DND-41 (cell line): ENCODE results near the gene LCN1.

Experiments used
- ATAC-seq: fragments of 200-7000 bp; cut with Tn5 transposase; 3 replicates; pipeline ENCODE4 v1.9.1; 2021; ENCODE audit warnings: low read depth; ENCODE audit not compliant: insufficient read depth
- DNase-seq: peaks from one replicate; pipeline ENCODE4 v3.0.0-alpha.2; 2020
- H2AFZ ChIP-seq: 2 replicates; pipeline ENCODE4 v1.6.0; 2012; ENCODE audit warnings: low read depth, low read length
- H3K27ac ChIP-seq: 2 replicates; pipeline ENCODE4 v1.5.1; 2012; ENCODE audit warnings: low read length, inconsistent platforms
- H3K27me3 ChIP-seq: fragments of 200-600 bp; sonication (generic); 2 replicates; pipeline ENCODE4 v1.6.0; 2012; ENCODE audit warnings: low read length, mild to moderate bottlenecking, inconsistent platforms; ENCODE audit not compliant: insufficient read depth, poor library complexity
- H3K36me3 ChIP-seq: 2 replicates; pipeline ENCODE4 v1.5.1; 2012; ENCODE audit warnings: low read length, inconsistent platforms; ENCODE audit not compliant: insufficient read depth
- H3K4me1 ChIP-seq: 2 replicates; pipeline ENCODE4 v1.5.1; 2012; ENCODE audit warnings: mild to moderate bottlenecking, low read length; ENCODE audit not compliant: insufficient read depth
- H3K4me2 ChIP-seq: 2 replicates; pipeline ENCODE4 v1.6.0; 2012; ENCODE audit warnings: mild to moderate bottlenecking, moderate library complexity, low read length, inconsistent platforms; ENCODE audit not compliant: insufficient read depth
- H3K4me3 ChIP-seq, 2 experiments: fragments of 200-600 bp in 1 of 2; shearing (Covaris generic) in 1 of 2; 2 replicates each; pipeline ENCODE4 v1.5.1; 2012 to 2016; ENCODE audit warnings: inconsistent platforms in 2 of 2, low read length in 2 of 2, mild to moderate bottlenecking in 2 of 2, low read depth in 1 of 2, moderate library complexity in 1 of 2
- H3K79me2 ChIP-seq: 2 replicates; pipeline ENCODE4 v1.6.0; 2012; ENCODE audit warnings: low read length, inconsistent platforms; ENCODE audit not compliant: insufficient read depth
- H3K9ac ChIP-seq: 2 replicates; pipeline ENCODE4 v1.6.0; 2012; ENCODE audit warnings: low read depth, mild to moderate bottlenecking, inconsistent platforms, low read length, moderate library complexity
- H3K9me3 ChIP-seq: 2 replicates; pipeline ENCODE4 v1.5.1; 2012; ENCODE audit warnings: low read length, moderate library complexity, mild to moderate bottlenecking, inconsistent platforms; ENCODE audit not compliant: insufficient read depth, severe bottlenecking
- H4K20me1 ChIP-seq: 2 replicates; pipeline ENCODE4 v1.6.0; 2012; ENCODE audit warnings: low read length; ENCODE audit not compliant: insufficient read depth
- EZH2 ChIP-seq: IDR thresholded peaks from 3 replicates; pipeline ENCODE4 v1.6.1; 2012; ENCODE audit warnings: borderline replicate concordance, low read depth, mild to moderate bottlenecking, moderate library complexity, low read length, inconsistent platforms; ENCODE audit not compliant: severe bottlenecking
- TF ChIP-seq, protein P1 (sequence below): IDR thresholded peaks from 2 replicates; pipeline ENCODE4 v1.5.1; 2012; ENCODE audit warnings: borderline replicate concordance, low read length, moderate library complexity, mild to moderate bottlenecking; ENCODE audit not compliant: poor library complexity, severe bottlenecking; ENCODE audit errors: extremely low read depth

LCN1 gene

DNA sequence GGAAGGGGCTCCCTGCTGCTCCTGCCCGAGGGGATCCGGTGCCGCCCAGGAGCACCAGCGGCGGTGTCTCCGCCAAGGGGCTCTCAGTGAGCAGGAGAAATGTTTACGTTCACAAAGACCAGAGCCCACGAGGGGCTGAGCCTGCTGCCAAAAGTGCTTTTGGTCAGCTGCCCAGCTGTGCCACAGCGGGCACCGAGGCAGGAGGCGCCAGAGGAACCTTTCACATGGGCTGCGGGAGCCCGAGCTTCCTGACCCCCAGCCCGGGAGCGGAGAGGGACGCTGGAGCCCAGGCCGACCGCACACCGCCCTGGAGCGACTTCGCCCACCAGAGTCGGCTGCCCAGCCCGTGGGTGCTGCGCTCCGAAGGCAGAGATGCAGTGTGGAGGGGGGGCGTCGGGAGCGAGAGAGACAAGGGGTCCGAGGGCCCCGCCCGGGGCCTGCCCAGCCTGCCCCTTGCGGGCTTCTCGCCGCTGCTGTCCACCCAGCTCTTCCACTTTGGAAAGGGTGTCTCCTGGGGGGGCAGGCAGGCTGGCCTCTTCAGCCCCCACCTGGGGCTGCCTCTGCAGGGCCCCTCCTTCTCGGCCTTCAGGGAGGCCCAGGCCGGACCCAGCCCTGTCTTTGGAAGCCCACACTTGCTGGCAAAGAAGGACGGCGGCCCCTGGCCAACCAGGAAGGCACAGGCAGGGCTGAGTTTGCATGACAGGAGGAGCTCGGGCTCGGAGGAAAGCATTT, 33.8 kb upstream of the LCN1 start:
- no peaks in the 10 kb centered on the region for H3K27me3 ChIP-seq
- no peak overlapping the region for H3K4me2 ChIP-seq
- H3K27ac ChIP-seq: no peak overlapping the region
- no peaks in the 10 kb centered on the region for H4K20me1 ChIP-seq
- no peaks in the 10 kb centered on the region for H3K9me3 ChIP-seq
- H3K9ac ChIP-seq: no peak overlapping the region
- H3K4me1 ChIP-seq: no peaks in the 10 kb centered on the region
- TF ChIP-seq, protein P1, sequence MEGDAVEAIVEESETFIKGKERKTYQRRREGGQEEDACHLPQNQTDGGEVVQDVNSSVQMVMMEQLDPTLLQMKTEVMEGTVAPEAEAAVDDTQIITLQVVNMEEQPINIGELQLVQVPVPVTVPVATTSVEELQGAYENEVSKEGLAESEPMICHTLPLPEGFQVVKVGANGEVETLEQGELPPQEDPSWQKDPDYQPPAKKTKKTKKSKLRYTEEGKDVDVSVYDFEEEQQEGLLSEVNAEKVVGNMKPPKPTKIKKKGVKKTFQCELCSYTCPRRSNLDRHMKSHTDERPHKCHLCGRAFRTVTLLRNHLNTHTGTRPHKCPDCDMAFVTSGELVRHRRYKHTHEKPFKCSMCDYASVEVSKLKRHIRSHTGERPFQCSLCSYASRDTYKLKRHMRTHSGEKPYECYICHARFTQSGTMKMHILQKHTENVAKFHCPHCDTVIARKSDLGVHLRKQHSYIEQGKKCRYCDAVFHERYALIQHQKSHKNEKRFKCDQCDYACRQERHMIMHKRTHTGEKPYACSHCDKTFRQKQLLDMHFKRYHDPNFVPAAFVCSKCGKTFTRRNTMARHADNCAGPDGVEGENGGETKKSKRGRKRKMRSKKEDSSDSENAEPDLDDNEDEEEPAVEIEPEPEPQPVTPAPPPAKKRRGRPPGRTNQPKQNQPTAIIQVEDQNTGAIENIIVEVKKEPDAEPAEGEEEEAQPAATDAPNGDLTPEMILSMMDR: no peak
- TF ChIP-seq EZH2: no peak
- DNase-seq (no peak), ATAC-seq (no peak)
- H3K4me3 ChIP-seq: no peak overlapping the region
- H3K79me2 ChIP-seq: no peaks in the 10 kb centered on the region
- no peaks in the 10 kb centered on the region for H3K36me3 ChIP-seq
- H2AFZ ChIP-seq: no peak overlapping the region

DNA sequence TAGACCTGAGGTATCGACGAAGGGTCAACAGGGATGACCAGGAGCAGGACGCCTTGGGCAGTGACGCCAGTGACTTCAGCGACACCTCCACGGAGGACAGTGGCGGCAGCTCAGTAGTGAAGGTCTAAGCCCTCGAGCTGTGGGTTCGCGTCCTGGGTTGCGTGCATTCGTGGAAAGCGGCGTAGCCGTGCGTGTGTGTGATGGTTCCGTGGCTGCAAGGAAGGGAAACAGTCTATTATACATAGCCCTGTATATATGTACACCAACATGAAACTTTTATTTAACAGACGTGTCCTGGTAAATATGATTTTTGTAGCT, 33.3 kb upstream of the LCN1 start:
- Histone ChIP-seq H3K36me3 (no peaks in the 10 kb centered on the region), H3K27me3 (no peaks in the 10 kb centered on the region), H2AFZ (no peak overlapping the region), H3K4me3 (no peak overlapping the region), H3K4me1 (no peaks in the 10 kb centered on the region), H3K27ac (no peak overlapping the region), H3K9me3 (no peaks in the 10 kb centered on the region), H4K20me1 (no peaks in the 10 kb centered on the region), H3K4me2 (no peak overlapping the region), H3K79me2 (no peaks in the 10 kb centered on the region), H3K9ac (no peak overlapping the region)
- no peak for DNase-seq
- ATAC-seq: no peak
- no peak for TF ChIP-seq EZH2
- TF ChIP-seq, protein P1: no peak

DNA sequence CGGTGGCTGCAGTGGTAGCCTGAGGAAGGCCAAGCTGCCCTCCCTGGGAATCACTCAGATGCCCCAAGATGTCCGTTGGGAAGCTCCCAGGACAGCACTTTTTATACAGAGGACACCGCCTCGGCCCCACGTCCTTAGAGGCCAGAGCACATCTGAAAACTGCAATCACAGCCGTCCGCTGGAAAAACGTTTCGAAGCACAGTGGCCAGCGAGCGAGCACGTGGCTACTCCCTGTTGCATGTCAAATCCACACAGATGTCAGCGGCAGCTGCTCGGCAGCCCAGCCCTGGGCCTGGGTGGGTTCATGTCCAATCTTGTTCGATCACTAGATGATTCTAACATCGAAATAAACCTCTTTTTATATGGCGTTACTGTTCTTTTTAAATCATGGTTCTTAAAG, 32.7 kb upstream of the LCN1 start:
- H3K4me1 ChIP-seq: no peaks in the 10 kb centered on the region
- ATAC-seq (no peak), DNase-seq (no peak)
- no peak overlapping the region for H3K4me3 ChIP-seq
- TF ChIP-seq, protein P1: no peak
- TF ChIP-seq EZH2: no peak
- no peak overlapping the region for H2AFZ ChIP-seq
- no peaks in the 10 kb centered on the region for H3K79me2 ChIP-seq
- no peaks in the 10 kb centered on the region for H3K9me3 ChIP-seq
- no peaks in the 10 kb centered on the region for H3K36me3 ChIP-seq
- no peak overlapping the region for H3K4me2 ChIP-seq
- no peaks in the 10 kb centered on the region for H3K27me3 ChIP-seq
- H4K20me1 ChIP-seq: no peaks in the 10 kb centered on the region
- H3K27ac ChIP-seq: no peak overlapping the region
- H3K9ac ChIP-seq: no peak overlapping the region
